Adrenal gland (tissue), 5 donors: ENCODE results near the gene MRPL51.

Experiments used
- CTCF ChIP-seq, 6 experiments: fragments of 450-650 bp in 4 of 6; fragments of 200-600 bp in 2 of 6; sonication (generic) in 1 of 6; IDR thresholded peaks; 1 replicate in 5 of 6; 2 replicates in 1 of 6; pipeline versions ENCODE4 v1.5.1 to v1.8.0; 2016 to 2021; ENCODE audit warnings: antibody characterized with exemption in 6 of 6, mild to moderate bottlenecking in 2 of 6, moderate library complexity in 1 of 6
- POLR2A ChIP-seq, 2 donors: fragments of 450-650 bp; IDR thresholded peaks; one replicate each; pipeline ENCODE4 v1.6.1; 2017; ENCODE audit warnings: antibody characterized with exemption in 2 of 2, mild to moderate bottlenecking in 2 of 2, moderate library complexity in 1 of 2
- donor health status: DM: no; HTN: no; CAD: no.

- TF ChIP-seq CTCF (IDR thresholded peaks at IDR 0.05): no peak
- TF ChIP-seq POLR2A (IDR thresholded peaks at IDR 0.05): no peak
These were observed 44.0 kb upstream of the MRPL51 start for GRCh38 chr12:6536894-6537579.
